HL-60 (cell line): ENCODE results near the gene TAF1L.

Experiments used
- DNase-seq, 2 experiments: peaks; one replicate each; pipeline ENCODE4 v3.0.0-alpha.2; 2010 to 2020; ENCODE audit warnings: low read depth in 1 of 2, low spot score in 1 of 2
- H3K27ac ChIP-seq: fragments of 250-450 bp; sonication (Bioruptor Pico); replicated peaks from 2 replicates; pipeline ENCODE4 v1.5.1; 2020; ENCODE audit warnings: mild to moderate bottlenecking, moderate library complexity
- H3K27me3 ChIP-seq: fragments of 250-450 bp; sonication (Bioruptor Pico); 2 replicates; pipeline ENCODE4 v1.5.1; 2021; ENCODE audit warnings: mild to moderate bottlenecking, moderate library complexity; ENCODE audit not compliant: insufficient read depth, poor library complexity, severe bottlenecking
- H3K4me3 ChIP-seq: replicated peaks from 2 replicates; pipeline ENCODE4 v1.5.1; 2011; ENCODE audit warnings: mild to moderate bottlenecking, control low read depth, low read length; ENCODE audit not compliant: insufficient read depth
- CTCF ChIP-seq: IDR thresholded peaks from one replicate; pipeline ENCODE4 v1.5.1; 2011; ENCODE audit warnings: low read length, control low read depth, inconsistent platforms; ENCODE audit not compliant: insufficient read depth
- GABPA ChIP-seq: IDR thresholded peaks from 2 replicates; pipeline ENCODE4 v1.6.1; 2012; ENCODE audit warnings: low read depth
- POLR2AphosphoS5 ChIP-seq: IDR thresholded peaks from 2 replicates; pipeline ENCODE4 v1.6.1; 2012; ENCODE audit warnings: low read depth
- REST ChIP-seq: IDR thresholded peaks from 2 replicates; pipeline ENCODE4 v1.6.1; 2012; ENCODE audit warnings: low read depth; ENCODE audit not compliant: insufficient replicate concordance
- SPI1 ChIP-seq: IDR thresholded peaks from 2 replicates; pipeline ENCODE4 v1.6.1; 2012; ENCODE audit warnings: low read depth, mild to moderate bottlenecking, borderline replicate concordance

Gene TAF1L

GRCh38 chr9:32627394-32627954 lies 8.0 kb downstream of the TAF1L start:
- DNase-seq: no peak
- no peaks in the 10 kb centered on the region for H3K27me3 ChIP-seq
- no peak overlapping the region for H3K27ac ChIP-seq
- TF ChIP-seq CTCF: no peak
- TF ChIP-seq POLR2AphosphoS5: no peak
- no peak for TF ChIP-seq GABPA
- H3K4me3 ChIP-seq: no peak overlapping the region

GRCh38 chr9:32625320-32625719 lies 10.1 kb downstream of the TAF1L start:
- Histone ChIP-seq H3K27me3 (no peaks in the 10 kb centered on the region), H3K27ac (no peak overlapping the region)
- DNase-seq: no peak

GRCh38 chr9:32622948-32623347 lies 12.5 kb downstream of the TAF1L start:
- TF ChIP-seq CTCF: no peak
- no peak overlapping the region for H3K4me3 ChIP-seq
- no peak overlapping the region for H3K27ac ChIP-seq
- no peaks in the 10 kb centered on the region for H3K27me3 ChIP-seq
- DNase-seq: no peak

More at GRCh38 chr9:32625320-32625719, 10.1 kb downstream of the TAF1L start:
- no peak overlapping the region for H3K4me3 ChIP-seq
- no peak for TF ChIP-seq GABPA
- TF ChIP-seq SPI1: no peak
- no peak for TF ChIP-seq REST
- no peak for TF ChIP-seq CTCF
- TF ChIP-seq POLR2AphosphoS5: no peak

GRCh38 chr9:32618261-32618660 lies 17.2 kb downstream of the TAF1L start:
- DNase-seq: no peak
- no peak for TF ChIP-seq SPI1
- TF ChIP-seq GABPA: no peak
- TF ChIP-seq REST: no peak
- no peak for TF ChIP-seq CTCF
- no peak for TF ChIP-seq POLR2AphosphoS5
- Histone ChIP-seq H3K4me3 (no peak overlapping the region), H3K27ac (no peak overlapping the region), H3K27me3 (no peaks in the 10 kb centered on the region)
